ENCODE results near the gene CYP4F22. TPM values are rescaled to one million over a fixed set of nuclear protein-coding genes. Genes with fewer than 3 reads are reported as not detected.
"Not testable (repeated sequence)": the region's sequence is repeated elsewhere in the genome, so short reads cannot be mapped to it uniquely, and the experiment has no call there.

CYP4F22 gene
- total RNA-seq, 2 donors from 2014 or later: 0.44 to 1.4 TPM

DNA sequence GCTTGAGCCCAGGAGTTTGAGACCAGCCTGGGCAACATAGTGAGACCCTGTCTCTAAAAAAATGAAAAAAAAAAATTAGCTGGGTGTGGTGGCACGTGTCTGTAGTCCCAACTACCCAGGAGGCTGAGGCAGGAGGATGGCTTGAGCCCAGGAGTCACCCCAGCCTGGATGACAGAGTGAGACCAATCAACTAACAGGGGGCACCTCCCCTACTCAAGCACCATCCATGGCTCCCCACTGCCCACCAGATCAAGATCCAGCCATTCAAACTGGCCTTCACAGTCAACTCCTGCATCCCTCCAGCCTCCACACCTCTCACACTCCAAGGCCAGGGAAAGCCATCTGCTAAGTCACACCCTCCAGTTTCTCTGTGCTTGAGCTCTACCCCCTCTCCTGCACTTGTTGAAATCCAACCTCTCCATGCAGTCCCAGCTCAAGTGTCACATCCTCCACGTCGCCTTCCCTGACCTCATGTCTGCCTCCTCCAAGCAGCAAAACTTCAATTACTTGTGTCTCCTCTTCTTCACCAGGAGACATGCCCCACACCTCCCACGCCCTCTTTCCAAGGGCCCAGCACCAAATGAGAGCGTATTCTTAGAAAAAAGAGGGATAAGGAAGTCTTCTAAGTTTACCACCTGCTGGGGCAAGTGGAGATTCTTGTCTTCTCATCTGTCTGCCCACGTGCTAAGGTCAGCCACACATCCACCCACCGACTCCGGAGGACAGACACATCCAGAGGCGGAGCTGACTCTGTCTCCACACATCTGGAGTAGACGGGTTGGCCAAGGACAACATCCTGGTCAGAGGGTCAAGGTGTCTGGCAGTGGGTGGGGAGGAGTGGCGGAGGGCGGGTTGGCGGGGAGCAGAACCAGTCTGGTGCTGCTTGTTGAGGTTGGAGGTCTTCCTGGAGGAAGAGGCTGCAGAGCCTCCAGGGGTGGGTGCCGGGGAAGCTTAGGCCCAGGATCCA is 974 bp upstream of the CYP4F22 start:
- Mint-ChIP-seq H3K4me1 (peaks cover 11% of the 10 kb centered on the region), H3K27ac (no peak overlapping the region), H3K36me3 (ENCODE audit: low read depth) (no peaks in the 10 kb centered on the region), H3K4me3 (peak overlapping the region; percentile 89), H3K27me3 (peaks cover 9% of the 10 kb centered on the region)
- DNase-seq: no peak
- no peak for ATAC-seq
- no peaks in the 10 kb centered on the region for H3K9me3 ChIP-seq (ENCODE audit: control insufficient read depth, low read length, poor library complexity, severe bottlenecking)

DNA sequence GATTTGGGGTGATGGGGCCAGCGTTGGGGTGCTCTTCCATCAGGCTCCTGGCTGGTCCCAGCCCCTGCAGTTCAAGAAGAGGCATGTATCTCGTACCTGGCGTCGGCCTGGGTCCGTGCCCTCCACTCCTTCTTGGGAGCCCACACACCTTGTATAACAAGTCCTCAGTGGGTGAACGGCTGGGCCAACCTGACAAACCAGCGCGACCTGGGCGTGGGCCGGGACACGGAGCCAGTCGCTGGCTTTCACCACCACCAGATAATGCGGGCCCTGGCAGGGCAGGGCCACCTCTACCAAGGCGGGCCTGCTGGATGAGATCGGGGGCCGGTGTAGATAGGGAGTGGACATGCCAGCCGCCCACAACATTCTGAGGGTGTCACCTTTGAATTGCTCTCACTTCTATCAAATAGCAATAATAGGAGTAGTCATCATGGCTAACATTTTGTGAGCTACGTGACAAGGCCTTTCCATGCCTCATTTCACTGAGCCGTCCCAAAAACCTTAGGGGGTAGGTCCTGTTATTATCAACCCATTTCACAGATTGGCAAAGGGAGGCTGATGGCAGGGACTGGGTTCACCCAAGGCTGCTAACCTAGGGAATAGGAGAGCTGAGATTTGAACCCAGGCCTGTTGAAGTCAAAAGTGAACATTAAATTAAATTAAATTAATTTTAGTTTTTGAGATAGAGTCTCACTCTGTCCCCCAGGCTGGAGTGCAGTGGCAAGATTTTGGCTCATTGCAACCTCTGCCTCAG is 3.5 kb downstream of the CYP4F22 start:
- Mint-ChIP-seq H3K4me3 (no peak overlapping the region), H3K4me1 (peaks cover 20% of the 10 kb centered on the region)
- no peak for DNase-seq

DNA sequence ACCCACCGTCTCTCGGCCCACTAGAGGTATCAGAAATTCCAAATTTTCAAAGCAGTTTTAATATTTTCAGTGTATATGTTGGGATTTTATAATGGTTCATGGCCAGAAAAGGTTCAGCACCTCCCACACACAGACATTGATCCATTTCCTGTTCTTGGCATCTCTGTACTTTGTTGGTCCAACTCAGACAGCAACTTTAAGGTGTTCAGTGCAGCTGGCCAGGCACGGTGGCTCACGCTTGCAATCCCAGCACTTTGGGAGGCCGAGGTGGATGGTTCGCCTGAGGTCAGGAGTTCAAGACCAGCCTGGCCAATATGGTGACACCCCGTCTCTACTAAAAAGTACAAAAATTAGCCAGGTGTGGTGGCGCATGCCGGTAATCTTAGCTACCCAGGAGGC is 6.9 kb downstream of the CYP4F22 start:
- peaks cover 21% of the 10 kb centered on the region for H3K4me1 Mint-ChIP-seq
- DNase-seq; H3K36me3 Mint-ChIP-seq (ENCODE audit: low read depth); H3K9me3 ChIP-seq (ENCODE audit: control insufficient read depth, low read length, poor library complexity, severe bottlenecking); ATAC-seq; H3K27me3 Mint-ChIP-seq: not testable (repeated sequence)
- H3K27ac Mint-ChIP-seq: peak overlapping the region; percentile 94
- peak overlapping the region; percentile 41 for H3K4me3 Mint-ChIP-seq

More for the DNA sequence above, 3.5 kb downstream of the CYP4F22 start:
- H3K27me3 Mint-ChIP-seq: peaks cover 9% of the 10 kb centered on the region
- ATAC-seq: no peak
- no peaks in the 10 kb centered on the region for H3K36me3 Mint-ChIP-seq (ENCODE audit: low read depth)
- H3K9me3 ChIP-seq (ENCODE audit: control insufficient read depth, low read length, poor library complexity, severe bottlenecking): peaks cover 5% of the 10 kb centered on the region
- no peak overlapping the region for H3K27ac Mint-ChIP-seq

DNA sequence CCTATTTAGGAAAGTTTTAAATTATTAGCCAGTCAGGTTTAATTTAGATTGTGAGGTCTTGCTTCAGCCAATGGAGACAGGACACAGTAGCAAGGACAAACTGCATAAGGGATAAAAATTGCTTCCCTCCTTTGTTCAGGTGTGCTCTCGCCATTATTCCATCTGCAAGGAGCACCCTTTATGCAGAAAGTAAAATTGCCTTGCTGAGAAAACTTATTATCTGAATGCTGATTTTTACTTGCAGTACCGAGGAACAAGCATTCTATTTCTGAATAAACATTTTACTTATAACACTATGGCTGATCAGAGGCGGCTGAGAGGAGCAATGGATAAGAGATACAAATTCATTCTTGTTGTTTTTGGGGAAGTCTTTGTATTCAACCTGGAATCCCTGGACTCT is 8.0 kb downstream of the CYP4F22 start:
- peaks cover 5% of the 10 kb centered on the region for H3K9me3 ChIP-seq (ENCODE audit: control insufficient read depth, low read length, poor library complexity, severe bottlenecking)
- H3K4me1 Mint-ChIP-seq: peaks cover 20% of the 10 kb centered on the region
- no peak overlapping the region for H3K4me3 Mint-ChIP-seq
- DNase-seq (no peak), ATAC-seq (no peak)
- no peaks in the 10 kb centered on the region for H3K27me3 Mint-ChIP-seq
- peaks cover 2% of the 10 kb centered on the region for H3K36me3 Mint-ChIP-seq (ENCODE audit: low read depth)
- H3K27ac Mint-ChIP-seq: no peak overlapping the region

DNA sequence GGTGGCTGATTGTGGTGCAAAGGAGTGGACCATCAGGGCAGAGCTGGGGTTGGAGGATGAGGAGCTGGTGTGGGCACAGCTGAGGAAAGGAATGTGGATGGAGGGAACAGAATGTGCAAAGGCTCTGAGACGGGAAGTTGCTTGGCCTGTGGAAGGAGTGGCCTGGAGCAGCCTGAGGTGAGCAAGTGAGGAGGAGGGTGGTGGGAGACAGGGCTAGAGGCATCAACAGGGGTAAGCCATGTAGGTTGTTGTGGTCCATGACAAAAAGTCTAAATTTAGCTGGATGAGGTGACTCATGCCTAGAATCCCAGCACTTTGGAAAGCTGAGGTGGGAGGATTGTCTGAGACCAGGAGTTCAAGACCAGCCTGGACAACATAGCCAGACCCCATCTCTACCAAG is 9.5 kb downstream of the CYP4F22 start:
- ATAC-seq (no peak), DNase-seq (no peak)
- Mint-ChIP-seq H3K4me3 (no peak overlapping the region), H3K27ac (no peak overlapping the region), H3K4me1 (peaks cover 20% of the 10 kb centered on the region), H3K36me3 (ENCODE audit: low read depth) (peaks cover 2% of the 10 kb centered on the region), H3K27me3 (no peaks in the 10 kb centered on the region)
- peaks cover 5% of the 10 kb centered on the region for H3K9me3 ChIP-seq (ENCODE audit: control insufficient read depth, low read length, poor library complexity, severe bottlenecking)

DNA sequence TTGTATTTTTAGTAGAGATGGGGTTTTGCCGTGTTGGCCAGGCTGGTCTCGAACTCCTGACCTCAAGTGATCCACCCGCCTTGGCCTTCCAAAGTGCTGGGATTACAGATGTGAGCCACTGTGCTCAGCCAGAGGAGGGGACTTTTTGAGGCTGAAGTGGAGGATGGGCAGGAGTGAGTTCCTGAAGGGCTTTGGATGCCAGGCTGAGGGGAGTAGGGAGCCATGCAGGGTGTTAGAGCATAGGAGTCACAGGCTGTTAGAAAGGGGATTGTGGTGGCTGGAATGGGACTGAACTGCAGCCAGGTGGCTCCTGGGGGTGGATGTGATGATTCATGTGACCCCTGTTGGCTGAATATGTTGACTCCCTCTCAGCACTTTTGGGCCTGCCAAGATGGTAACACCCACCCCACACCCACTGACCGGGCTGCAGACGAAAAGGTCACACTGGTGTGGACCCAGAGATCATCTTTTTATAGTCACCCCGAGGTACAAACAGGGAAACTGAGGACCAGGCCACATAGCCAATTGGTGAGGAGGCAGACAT is 11.2 kb downstream of the CYP4F22 start:
- DNase-seq: no peak
- Mint-ChIP-seq H3K36me3 (ENCODE audit: low read depth) (peaks cover 2% of the 10 kb centered on the region), H3K4me3 (no peak overlapping the region), H3K27ac (no peak overlapping the region), H3K27me3 (no peaks in the 10 kb centered on the region), H3K4me1 (peaks cover 19% of the 10 kb centered on the region)
- peaks cover 5% of the 10 kb centered on the region for H3K9me3 ChIP-seq (ENCODE audit: control insufficient read depth, low read length, poor library complexity, severe bottlenecking)
- ATAC-seq: no peak

DNA sequence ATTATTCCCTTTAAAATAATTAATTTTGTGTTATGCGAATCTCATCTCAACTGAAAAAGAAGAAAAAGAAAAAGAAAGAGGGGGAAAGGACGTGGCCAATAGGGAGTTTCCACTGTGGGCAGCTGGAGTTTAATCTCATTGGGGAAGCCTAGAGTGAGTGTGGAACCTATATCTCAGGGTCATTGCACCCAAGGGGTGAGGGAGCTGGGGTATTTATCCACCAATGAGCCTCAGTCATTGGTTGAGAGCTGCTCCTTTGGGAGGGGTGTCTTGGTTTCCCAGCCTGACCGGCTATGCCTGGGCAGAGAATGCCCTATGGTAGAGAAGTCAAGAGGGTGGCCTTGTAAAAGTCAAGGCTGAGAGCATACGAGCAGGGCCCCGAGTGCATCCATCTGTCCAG is 16.5 kb downstream of the CYP4F22 start:
- H3K4me3 Mint-ChIP-seq: no peak overlapping the region
- peaks cover 6% of the 10 kb centered on the region for H3K36me3 Mint-ChIP-seq (ENCODE audit: low read depth)
- no peaks in the 10 kb centered on the region for H3K9me3 ChIP-seq (ENCODE audit: control insufficient read depth, low read length, poor library complexity, severe bottlenecking)
- H3K27me3 Mint-ChIP-seq: no peaks in the 10 kb centered on the region
- no peak for DNase-seq
- H3K4me1 Mint-ChIP-seq: peaks cover 6% of the 10 kb centered on the region
- no peak overlapping the region for H3K27ac Mint-ChIP-seq
- ATAC-seq: no peak

DNA sequence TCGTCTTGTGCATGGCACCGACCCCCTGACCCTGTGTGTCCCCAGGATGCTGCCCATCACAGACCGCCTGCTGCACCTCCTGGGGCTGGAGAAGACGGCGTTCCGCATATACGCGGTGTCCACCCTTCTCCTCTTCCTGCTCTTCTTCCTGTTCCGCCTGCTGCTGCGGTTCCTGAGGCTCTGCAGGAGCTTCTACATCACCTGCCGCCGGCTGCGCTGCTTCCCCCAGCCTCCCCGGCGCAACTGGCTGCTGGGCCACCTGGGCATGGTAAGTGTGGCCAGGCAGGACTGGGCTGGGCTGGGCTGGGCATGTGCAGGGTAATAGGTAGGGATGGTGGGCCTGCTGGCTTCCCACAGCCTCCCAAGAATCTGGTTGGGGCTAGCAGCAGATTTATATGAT is 17.0 kb downstream of the CYP4F22 start:
- Mint-ChIP-seq H3K36me3 (ENCODE audit: low read depth) (peaks cover 7% of the 10 kb centered on the region), H3K4me1 (peaks cover 6% of the 10 kb centered on the region), H3K27me3 (no peaks in the 10 kb centered on the region), H3K4me3 (no peak overlapping the region), H3K27ac (no peak overlapping the region)
- DNase-seq (no peak), ATAC-seq (no peak)
- no peaks in the 10 kb centered on the region for H3K9me3 ChIP-seq (ENCODE audit: control insufficient read depth, low read length, poor library complexity, severe bottlenecking)

DNA sequence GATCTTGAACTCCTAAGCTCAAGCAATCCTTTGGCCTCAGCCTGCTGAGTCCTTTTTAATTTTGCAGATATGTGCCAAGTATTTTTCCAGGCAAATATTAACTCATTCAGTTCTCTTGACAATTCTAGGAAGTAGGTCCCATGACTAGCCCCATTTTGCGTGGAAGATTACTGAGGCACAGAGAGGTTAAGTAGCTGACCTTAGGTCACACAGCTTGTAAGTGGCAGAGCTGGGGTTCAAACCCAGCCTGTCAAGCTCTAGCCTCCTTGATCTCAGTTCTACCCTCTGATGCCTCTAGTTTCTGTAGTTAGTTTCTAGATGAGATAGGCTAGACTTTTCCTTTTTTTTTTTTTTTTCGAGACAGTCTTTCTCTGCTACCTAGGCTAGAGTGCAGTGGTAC is 18.1 kb downstream of the CYP4F22 start:
- no peaks in the 10 kb centered on the region for H3K9me3 ChIP-seq (ENCODE audit: control insufficient read depth, low read length, poor library complexity, severe bottlenecking)
- Mint-ChIP-seq H3K27me3 (no peaks in the 10 kb centered on the region), H3K36me3 (ENCODE audit: low read depth) (peaks cover 7% of the 10 kb centered on the region), H3K4me1 (peaks cover 6% of the 10 kb centered on the region), H3K27ac (no peak overlapping the region), H3K4me3 (no peak overlapping the region)
- DNase-seq (no peak), ATAC-seq (no peak)

DNA sequence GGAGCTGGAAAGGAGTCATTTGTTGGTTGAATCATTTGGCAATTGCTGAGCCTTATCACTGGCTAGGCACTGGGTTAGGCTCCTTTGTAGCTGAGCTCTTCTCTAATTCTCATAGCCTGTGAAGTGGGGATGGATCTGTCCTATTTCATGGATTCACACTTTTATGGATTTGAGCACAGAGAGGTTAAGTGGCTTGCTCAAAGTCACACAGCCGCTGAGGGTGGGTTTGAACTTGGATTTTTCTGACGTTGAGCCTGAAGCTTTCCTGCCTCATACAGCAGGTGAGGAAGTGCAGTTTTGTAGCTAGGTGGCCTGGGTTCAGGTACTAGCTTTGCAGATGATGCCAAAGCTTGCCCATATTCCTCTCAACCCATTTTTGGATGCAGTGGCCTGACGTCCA is 19.4 kb downstream of the CYP4F22 start:
- Mint-ChIP-seq H3K27me3 (no peaks in the 10 kb centered on the region), H3K27ac (no peak overlapping the region), H3K36me3 (ENCODE audit: low read depth) (peaks cover 9% of the 10 kb centered on the region), H3K4me1 (peaks cover 13% of the 10 kb centered on the region), H3K4me3 (no peak overlapping the region)
- DNase-seq (no peak), ATAC-seq (no peak)
- H3K9me3 ChIP-seq (ENCODE audit: control insufficient read depth, low read length, poor library complexity, severe bottlenecking): no peaks in the 10 kb centered on the region

DNA sequence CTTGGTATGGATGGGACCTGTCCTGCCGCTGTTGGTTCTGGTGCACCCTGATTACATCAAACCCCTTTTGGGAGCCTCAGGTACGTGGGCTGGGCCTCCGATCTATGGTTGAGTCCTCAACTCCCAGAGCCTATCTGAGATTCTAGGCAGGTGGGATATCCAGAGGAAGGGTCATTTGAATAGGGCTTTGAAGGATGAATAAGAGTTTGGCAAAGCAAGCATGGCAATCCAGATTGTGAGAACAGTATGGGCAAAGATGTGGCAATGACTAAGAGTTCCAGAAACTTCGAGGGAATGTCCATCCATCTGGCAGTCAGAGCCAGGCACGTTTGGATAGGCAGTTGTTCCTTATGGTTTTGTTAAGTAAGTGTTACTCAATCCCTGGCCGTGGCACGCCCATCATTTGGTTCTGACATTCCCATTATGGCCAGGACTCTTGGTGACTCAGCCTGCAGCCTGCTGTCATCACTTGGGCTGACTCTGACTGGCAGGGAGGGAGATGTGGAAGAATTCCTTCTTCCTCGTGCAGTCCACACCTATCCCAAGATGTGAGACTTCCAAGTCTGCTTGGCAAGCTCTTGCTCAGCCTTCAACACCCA is 21.5 kb downstream of the CYP4F22 start:
- ATAC-seq (no peak), DNase-seq (no peak)
- Mint-ChIP-seq H3K36me3 (ENCODE audit: low read depth) (peaks cover 9% of the 10 kb centered on the region), H3K4me3 (no peak overlapping the region), H3K27me3 (no peaks in the 10 kb centered on the region), H3K4me1 (peaks cover 17% of the 10 kb centered on the region), H3K27ac (no peak overlapping the region)
- H3K9me3 ChIP-seq (ENCODE audit: control insufficient read depth, low read length, poor library complexity, severe bottlenecking): no peaks in the 10 kb centered on the region

DNA sequence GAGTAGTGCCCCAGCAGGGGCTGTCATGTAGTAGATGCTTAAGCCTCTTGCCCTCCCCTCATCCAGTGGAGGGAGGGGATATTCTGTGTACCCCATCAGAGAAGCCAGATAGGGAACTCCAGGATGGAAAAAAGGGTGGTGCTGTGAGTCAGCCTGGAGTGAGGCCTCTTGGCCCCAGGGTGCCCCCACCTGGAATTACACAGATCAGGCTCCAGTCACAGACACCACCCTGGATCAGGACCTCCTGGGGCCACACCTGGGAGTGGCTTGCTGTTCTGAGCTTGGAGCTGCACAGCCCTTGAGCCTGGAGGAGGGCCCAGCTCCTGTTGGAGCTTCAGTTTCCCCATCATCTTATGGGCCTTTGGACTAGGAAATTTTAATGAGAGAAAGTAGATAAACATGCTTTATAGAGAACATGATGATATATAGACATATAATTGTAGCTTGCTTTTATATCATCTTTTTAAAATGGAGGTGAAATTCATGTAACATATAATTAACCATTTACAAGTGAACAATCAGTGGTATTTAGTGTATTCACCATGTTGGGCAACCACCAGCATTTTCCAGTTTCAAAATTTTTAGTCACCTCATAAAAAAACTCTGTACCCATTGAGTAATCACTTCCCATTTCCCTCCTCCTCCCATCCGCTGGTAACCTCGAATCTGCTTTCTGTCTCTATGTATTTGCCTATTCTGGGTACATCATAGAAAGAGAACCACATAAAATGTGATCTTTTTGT is 24.6 kb downstream of the CYP4F22 start:
- ATAC-seq: no peak
- no peaks in the 10 kb centered on the region for H3K9me3 ChIP-seq (ENCODE audit: control insufficient read depth, low read length, poor library complexity, severe bottlenecking)
- DNase-seq: no peak
- Mint-ChIP-seq H3K4me3 (no peak overlapping the region), H3K27me3 (no peaks in the 10 kb centered on the region), H3K36me3 (ENCODE audit: low read depth) (peaks cover 9% of the 10 kb centered on the region), H3K27ac (no peak overlapping the region), H3K4me1 (peaks cover 18% of the 10 kb centered on the region)

DNA sequence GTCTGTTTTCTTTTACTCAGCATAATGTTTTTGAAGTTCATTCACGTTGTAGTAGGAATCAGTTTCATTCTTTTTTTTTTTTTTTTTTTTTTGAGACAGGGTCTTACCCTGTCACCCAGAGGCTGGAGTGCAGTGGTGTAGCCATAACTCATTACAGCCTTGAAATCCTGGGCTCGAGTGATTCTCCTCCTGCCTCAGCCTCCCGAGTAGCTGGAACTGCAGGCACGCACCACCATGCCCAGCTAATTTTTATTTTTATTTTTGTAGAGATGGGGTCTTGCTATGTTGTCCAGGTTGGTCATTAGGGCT is 25.2 kb downstream of the CYP4F22 start:
- H3K4me1 Mint-ChIP-seq: peaks cover 18% of the 10 kb centered on the region
- not testable (repeated sequence) for ATAC-seq; H3K27ac Mint-ChIP-seq; DNase-seq; H3K4me3 Mint-ChIP-seq; H3K36me3 Mint-ChIP-seq (ENCODE audit: low read depth); H3K9me3 ChIP-seq (ENCODE audit: control insufficient read depth, low read length, poor library complexity, severe bottlenecking); H3K27me3 Mint-ChIP-seq

Data from T-helper 17 cell (primary cell).